GM23338 (cell line): Measurements from ENCODE around the gene FAM13A.

Experiments
- EZH2phosphoT487 ChIP-seq: fragments of 200-600 bp; sonication (generic); IDR thresholded peaks from one replicate; pipeline ENCODE4 v1.8.1; 2018; ENCODE audit warnings: antibody characterized with exemption; ENCODE audit not compliant: unreplicated experiment
- NANOG ChIP-seq: IDR thresholded peaks from 2 replicates; pipeline ENCODE4 v1.6.1; 2016; ENCODE audit warnings: antibody characterized with exemption, borderline replicate concordance
- POLR2AphosphoS5 ChIP-seq: IDR thresholded peaks from 2 replicates; pipeline ENCODE4 v1.6.1; 2016; ENCODE audit warnings: antibody characterized with exemption, low read depth
- STAT1 ChIP-seq: IDR thresholded peaks from one replicate; pipeline ENCODE4 v1.6.1; 2016; ENCODE audit warnings: antibody characterized with exemption; ENCODE audit not compliant: unreplicated experiment
- ZNF114 ChIP-seq: fragments of 250-450 bp; sonication (Bioruptor Pico); IDR thresholded peaks from 2 replicates; pipeline ENCODE4 v1.5.0; 2020; ENCODE audit warnings: mild to moderate bottlenecking, moderate library complexity
- TF ChIP-seq, protein P1 (sequence below), 2 experiments: fragments of 200-600 bp in 1 of 2; sonication (generic) in 1 of 2; conservative IDR thresholded peaks; 2 replicates each; pipeline versions ENCODE4 v1.5.1 to v1.6.1; 2016 to 2017; ENCODE audit warnings: antibody characterized with exemption in 2 of 2, low read depth in 2 of 2, mild to moderate bottlenecking in 2 of 2, moderate library complexity in 1 of 2

DNA sequence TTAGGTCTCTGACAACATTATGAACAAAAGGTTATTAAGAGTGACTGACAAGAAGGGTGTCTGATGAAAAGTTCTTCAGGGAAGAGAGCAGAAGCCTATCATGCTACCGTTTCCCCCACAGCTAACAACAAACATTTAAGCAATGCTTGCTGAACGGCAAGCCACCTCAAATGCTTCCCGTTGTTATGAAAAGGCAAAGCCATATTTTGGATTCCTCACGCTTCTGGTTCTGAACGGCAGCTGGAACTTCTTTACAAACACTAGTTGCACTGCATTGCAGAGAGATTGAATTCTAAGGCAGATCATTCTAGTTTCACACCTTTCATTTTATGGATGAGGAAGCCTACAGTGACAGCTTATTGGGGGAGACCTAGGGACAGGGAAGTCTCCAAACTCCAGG is 310.8 kb downstream of the FAM13A start:
- TF ChIP-seq, protein P1, sequence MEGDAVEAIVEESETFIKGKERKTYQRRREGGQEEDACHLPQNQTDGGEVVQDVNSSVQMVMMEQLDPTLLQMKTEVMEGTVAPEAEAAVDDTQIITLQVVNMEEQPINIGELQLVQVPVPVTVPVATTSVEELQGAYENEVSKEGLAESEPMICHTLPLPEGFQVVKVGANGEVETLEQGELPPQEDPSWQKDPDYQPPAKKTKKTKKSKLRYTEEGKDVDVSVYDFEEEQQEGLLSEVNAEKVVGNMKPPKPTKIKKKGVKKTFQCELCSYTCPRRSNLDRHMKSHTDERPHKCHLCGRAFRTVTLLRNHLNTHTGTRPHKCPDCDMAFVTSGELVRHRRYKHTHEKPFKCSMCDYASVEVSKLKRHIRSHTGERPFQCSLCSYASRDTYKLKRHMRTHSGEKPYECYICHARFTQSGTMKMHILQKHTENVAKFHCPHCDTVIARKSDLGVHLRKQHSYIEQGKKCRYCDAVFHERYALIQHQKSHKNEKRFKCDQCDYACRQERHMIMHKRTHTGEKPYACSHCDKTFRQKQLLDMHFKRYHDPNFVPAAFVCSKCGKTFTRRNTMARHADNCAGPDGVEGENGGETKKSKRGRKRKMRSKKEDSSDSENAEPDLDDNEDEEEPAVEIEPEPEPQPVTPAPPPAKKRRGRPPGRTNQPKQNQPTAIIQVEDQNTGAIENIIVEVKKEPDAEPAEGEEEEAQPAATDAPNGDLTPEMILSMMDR (conservative IDR thresholded peaks at IDR 0.05; ENCODE audit: low read depth in 2 of 2), result no peak
- no peak for TF ChIP-seq EZH2phosphoT487
- no peak for TF ChIP-seq STAT1
- no peak for TF ChIP-seq ZNF114
- no peak for TF ChIP-seq POLR2AphosphoS5
- TF ChIP-seq NANOG, result no peak
